BE2C (cell line): ENCODE data around the gene RSAD2.

Experiments used
- DNase-seq: peaks from one replicate; pipeline ENCODE4 v3.0.0-alpha.2; 2020
- H3K27me3 ChIP-seq: fragments of 250-450 bp; sonication (Bioruptor Pico); 2 replicates; pipeline ENCODE4 v1.5.1; 2020; ENCODE audit warnings: mild to moderate bottlenecking
- H3K36me3 ChIP-seq: fragments of 250-450 bp; sonication (Bioruptor Pico); 2 replicates; pipeline ENCODE4 v1.5.1; 2020; ENCODE audit warnings: mild to moderate bottlenecking
- H3K4me1 ChIP-seq: fragments of 250-450 bp; sonication (Bioruptor Pico); 2 replicates; pipeline ENCODE4 v1.5.1; 2020
- H3K4me3 ChIP-seq: 2 replicates; pipeline ENCODE4 v1.5.1; 2011; ENCODE audit warnings: low read depth, low read length
- H3K9me3 ChIP-seq: fragments of 250-450 bp; sonication (Bioruptor Pico); 2 replicates; pipeline ENCODE4 v1.5.1; 2020
- CTCF ChIP-seq: IDR thresholded peaks from 2 replicates; pipeline ENCODE4 v1.5.1; 2012; ENCODE audit warnings: mild to moderate bottlenecking, low read depth, low read length

Gene RSAD2

DNA sequence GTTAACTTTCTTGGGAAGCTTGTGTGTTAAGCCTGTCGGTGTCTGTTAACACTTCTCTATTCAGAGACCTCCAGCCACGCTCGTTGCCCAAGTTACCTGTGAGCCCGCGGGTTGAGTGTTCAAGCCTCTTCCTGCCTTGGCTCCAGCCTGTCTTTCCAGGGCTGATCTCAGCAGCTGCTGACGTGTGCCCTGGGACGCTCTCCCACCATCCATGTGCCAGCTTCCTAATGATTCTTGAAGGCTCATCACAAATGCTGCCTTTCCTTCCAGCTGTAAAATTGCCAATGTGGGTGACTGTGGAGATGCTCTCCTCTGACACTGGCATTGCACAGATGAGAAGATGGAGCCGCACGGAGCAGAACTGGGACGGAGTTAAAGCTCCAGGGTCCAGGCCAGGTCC lies 45.7 kb downstream of the RSAD2 start:
- no peaks in the 10 kb centered on the region for H3K9me3 ChIP-seq
- H3K27me3 ChIP-seq, result no peaks in the 10 kb centered on the region
- TF ChIP-seq CTCF, result no peak
- no peak overlapping the region for H3K4me3 ChIP-seq
- peaks cover 62% of the 10 kb centered on the region for H3K4me1 ChIP-seq
- H3K36me3 ChIP-seq, result peaks cover 14% of the 10 kb centered on the region
- no peak for DNase-seq

DNA sequence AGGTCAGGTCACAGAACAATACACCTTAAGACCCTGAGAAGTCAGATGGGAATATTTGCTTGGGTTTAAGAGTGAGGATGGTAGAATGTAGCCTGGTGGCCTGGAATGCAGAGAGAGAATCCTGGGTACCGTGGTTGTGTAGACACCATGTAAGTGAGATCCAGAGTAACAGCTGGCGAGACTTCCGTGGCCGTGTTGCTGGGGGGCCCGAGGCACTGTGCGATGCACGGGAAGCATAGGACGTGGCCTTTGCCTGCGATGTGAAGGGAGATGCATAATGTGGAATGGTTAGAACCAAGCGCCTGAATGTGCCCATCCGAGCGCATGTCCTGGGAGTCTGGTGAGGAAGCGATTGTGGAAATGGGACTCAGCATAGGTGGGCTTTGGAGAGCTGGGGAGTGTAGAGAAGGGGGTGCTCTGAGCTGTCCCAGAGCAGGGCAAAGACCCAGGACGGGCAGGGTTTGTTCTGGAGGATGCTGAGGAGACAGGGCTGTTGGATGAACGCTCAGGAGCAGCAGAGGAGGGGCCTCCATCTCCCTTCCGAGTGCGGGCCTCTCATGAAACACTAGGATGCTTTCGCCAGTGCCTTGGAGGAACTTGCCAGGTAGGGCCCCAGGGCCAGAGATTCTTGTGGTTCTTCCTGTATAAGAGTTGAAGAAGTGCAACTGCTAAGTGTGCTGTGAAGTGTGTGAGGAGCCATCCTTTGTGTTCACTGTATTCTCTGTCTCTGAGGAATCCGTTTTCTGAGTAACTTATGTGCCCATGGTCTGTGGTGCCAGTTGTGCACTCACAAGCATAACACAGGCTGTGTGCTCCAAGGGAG lies 46.7 kb downstream of the RSAD2 start:
- Histone ChIP-seq H3K4me1 (peaks cover 55% of the 10 kb centered on the region), H3K27me3 (no peaks in the 10 kb centered on the region), H3K4me3 (no peak overlapping the region), H3K9me3 (no peaks in the 10 kb centered on the region), H3K36me3 (peaks cover 20% of the 10 kb centered on the region)
- TF ChIP-seq CTCF, result no peak
- no peak for DNase-seq

DNA sequence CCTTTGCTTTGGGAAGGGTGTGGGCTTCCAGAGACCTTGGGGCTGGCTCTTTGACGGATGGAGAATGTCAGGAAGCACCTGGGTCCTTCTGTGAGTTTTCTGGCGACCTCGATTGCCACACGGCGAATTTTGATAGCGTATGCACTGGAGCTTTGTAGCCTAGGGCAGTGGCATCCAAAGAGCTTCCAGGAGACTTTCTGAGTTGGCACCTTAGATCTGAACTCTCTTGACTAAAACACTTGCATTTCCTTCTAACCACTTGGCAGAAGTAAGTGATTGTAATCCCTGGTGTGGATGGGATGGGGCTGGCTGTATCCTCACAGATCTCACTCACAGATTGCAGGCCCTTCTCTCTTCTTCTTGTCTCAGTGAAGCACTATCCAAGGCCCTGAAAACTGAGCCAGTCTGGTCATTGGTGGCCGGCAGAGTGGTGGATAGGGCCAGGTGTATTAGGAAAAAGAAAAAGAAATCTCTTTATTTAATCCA lies 47.4 kb downstream of the RSAD2 start:
- Histone ChIP-seq H3K4me1 (peaks cover 49% of the 10 kb centered on the region), H3K27me3 (no peaks in the 10 kb centered on the region), H3K36me3 (peaks cover 20% of the 10 kb centered on the region), H3K9me3 (no peaks in the 10 kb centered on the region), H3K4me3 (no peak overlapping the region)
- no peak for TF ChIP-seq CTCF
- no peak for DNase-seq

- TF ChIP-seq CTCF, result no peak
- no peak for DNase-seq
- Histone ChIP-seq H3K27me3 (no peaks in the 10 kb centered on the region), H3K4me1 (peaks cover 36% of the 10 kb centered on the region), H3K9me3 (no peaks in the 10 kb centered on the region), H3K4me3 (no peak overlapping the region), H3K36me3 (peaks cover 20% of the 10 kb centered on the region)
These were observed 48.6 kb downstream of the RSAD2 start for GRCh38 chr2:6926071-6926732.

GRCh38 chr2:6927186-6927585 lies 49.6 kb downstream of the RSAD2 start:
- H3K27me3 ChIP-seq, result no peaks in the 10 kb centered on the region
- peak; percentile 80 for DNase-seq
- H3K4me3 ChIP-seq, result peak overlapping the region; percentile 11; the same call in 1 of the 2 replicates
- H3K4me1 ChIP-seq, result peaks cover 31% of the 10 kb centered on the region
- no peak for TF ChIP-seq CTCF
- H3K9me3 ChIP-seq, result no peaks in the 10 kb centered on the region
- peaks cover 20% of the 10 kb centered on the region for H3K36me3 ChIP-seq

DNA sequence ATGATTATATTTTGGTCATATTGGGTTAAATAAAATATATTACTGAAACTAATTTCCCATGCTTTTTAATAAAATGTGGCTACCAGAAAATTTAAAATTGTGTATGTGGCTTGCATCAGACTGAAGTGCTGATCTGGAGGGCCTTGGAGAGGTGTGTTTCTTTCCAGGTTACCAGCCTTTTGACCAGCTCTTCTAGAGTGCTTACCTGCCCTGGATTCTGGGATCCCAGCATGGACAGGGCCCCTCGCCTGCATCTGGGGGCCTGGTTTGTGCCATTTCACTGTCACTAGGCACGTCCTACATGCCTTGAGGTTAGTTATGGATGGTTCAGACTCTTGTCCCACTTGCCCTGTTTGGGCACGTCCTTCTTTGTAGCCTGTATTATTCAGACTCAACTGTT lies 50.2 kb downstream of the RSAD2 start:
- TF ChIP-seq CTCF, result no peak
- DNase-seq, result no peak
- Histone ChIP-seq H3K27me3 (no peaks in the 10 kb centered on the region), H3K4me3 (no peak overlapping the region), H3K9me3 (no peaks in the 10 kb centered on the region), H3K4me1 (peaks cover 31% of the 10 kb centered on the region), H3K36me3 (peaks cover 20% of the 10 kb centered on the region)
